ENCODE results near the gene DLAT. TPM values are rescaled to one million over a fixed set of nuclear protein-coding genes. Genes with fewer than 3 reads are reported as not detected.

The DLAT gene
- polyA plus RNA-seq, 3 donors: 5.8 to 14.6 (median 11.5) TPM

DNA sequence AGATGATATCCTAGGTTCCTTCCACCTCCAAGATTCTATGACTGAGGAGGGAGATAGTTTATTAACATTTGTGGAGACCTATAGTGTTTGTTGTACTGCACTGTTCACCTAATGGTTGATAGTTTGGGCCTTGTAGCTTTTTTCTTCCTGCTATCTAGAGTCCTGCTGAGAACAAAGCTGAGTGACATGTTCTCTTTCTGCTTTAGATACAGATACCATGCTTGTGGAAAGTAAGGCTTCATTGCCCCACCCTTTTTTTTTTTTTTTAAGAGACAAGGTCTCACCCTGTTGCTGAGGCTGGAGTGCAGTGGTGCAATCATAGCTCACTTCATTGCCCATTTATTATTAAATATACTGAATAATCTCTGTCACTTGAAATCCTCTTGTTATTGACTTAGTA lies 12.3 kb downstream of the DLAT start:
- Histone ChIP-seq H3K9ac (ENCODE audit: insufficient read depth, low read length, poor library complexity, severe bottlenecking) (no peak overlapping the region), H3K27me3 (ENCODE audit: control insufficient read depth in 2 of 2, insufficient read depth in 2 of 2, low read length in 2 of 2) (no peaks in the 10 kb centered on the region), H3K27ac (ENCODE audit: low read depth in 1 of 2, low read length in 2 of 2) (no peak overlapping the region), H3K36me3 (replicated peaks in 1 of 2; ENCODE audit: control insufficient read depth in 1 of 2, insufficient read depth in 2 of 2, low read length in 2 of 2) (peaks cover 60 to 77% of the 10 kb centered on the region in 2 donors), H3K4me1 (ENCODE audit: control insufficient read depth in 1 of 2, insufficient read depth in 2 of 2, low read length in 2 of 2) (no peaks in the 10 kb centered on the region), H3K4me3 (replicated peaks in 1 of 3; ENCODE audit: low read depth in 2 of 3, low read length in 3 of 3) (no peak overlapping the region), H3K79me2 (ENCODE audit: insufficient read depth, low read length) (no peaks in the 10 kb centered on the region), H3K4me2 (replicated peaks; ENCODE audit: extremely low read depth, low read length, poor library complexity, severe bottlenecking) (no peak overlapping the region), H2AFZ (ENCODE audit: insufficient read depth, low read depth, low read length, poor library complexity, severe bottlenecking) (no peak overlapping the region), H3K9me3 (replicated peaks in 1 of 2; ENCODE audit: control insufficient read depth in 1 of 2, insufficient read depth in 1 of 2, low read length in 2 of 2) (no peaks in the 10 kb centered on the region), H4K20me1 (ENCODE audit: insufficient read depth, low read length) (no peaks in the 10 kb centered on the region)
- no peak overlapping the region for H3K27ac Mint-ChIP-seq
- intact Hi-C loops (cut with micrococcal nuclease): no loop called here
- peaks cover 60 to 86% of the 10 kb centered on the region in 2 donors for H3K36me3 Mint-ChIP-seq
- DNase-seq: no peak
- TF ChIP-seq, protein P1, sequence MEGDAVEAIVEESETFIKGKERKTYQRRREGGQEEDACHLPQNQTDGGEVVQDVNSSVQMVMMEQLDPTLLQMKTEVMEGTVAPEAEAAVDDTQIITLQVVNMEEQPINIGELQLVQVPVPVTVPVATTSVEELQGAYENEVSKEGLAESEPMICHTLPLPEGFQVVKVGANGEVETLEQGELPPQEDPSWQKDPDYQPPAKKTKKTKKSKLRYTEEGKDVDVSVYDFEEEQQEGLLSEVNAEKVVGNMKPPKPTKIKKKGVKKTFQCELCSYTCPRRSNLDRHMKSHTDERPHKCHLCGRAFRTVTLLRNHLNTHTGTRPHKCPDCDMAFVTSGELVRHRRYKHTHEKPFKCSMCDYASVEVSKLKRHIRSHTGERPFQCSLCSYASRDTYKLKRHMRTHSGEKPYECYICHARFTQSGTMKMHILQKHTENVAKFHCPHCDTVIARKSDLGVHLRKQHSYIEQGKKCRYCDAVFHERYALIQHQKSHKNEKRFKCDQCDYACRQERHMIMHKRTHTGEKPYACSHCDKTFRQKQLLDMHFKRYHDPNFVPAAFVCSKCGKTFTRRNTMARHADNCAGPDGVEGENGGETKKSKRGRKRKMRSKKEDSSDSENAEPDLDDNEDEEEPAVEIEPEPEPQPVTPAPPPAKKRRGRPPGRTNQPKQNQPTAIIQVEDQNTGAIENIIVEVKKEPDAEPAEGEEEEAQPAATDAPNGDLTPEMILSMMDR (IDR thresholded peaks at IDR 0.05): no peak
- H3K27me3 Mint-ChIP-seq (ENCODE audit: low read depth in 3 of 3): no peaks in the 10 kb centered on the region
- no peaks in the 10 kb centered on the region for H3K4me1 Mint-ChIP-seq
- H3K9me3 Mint-ChIP-seq: no peaks in the 10 kb centered on the region
- H3K4me3 Mint-ChIP-seq: no peak overlapping the region

DNA sequence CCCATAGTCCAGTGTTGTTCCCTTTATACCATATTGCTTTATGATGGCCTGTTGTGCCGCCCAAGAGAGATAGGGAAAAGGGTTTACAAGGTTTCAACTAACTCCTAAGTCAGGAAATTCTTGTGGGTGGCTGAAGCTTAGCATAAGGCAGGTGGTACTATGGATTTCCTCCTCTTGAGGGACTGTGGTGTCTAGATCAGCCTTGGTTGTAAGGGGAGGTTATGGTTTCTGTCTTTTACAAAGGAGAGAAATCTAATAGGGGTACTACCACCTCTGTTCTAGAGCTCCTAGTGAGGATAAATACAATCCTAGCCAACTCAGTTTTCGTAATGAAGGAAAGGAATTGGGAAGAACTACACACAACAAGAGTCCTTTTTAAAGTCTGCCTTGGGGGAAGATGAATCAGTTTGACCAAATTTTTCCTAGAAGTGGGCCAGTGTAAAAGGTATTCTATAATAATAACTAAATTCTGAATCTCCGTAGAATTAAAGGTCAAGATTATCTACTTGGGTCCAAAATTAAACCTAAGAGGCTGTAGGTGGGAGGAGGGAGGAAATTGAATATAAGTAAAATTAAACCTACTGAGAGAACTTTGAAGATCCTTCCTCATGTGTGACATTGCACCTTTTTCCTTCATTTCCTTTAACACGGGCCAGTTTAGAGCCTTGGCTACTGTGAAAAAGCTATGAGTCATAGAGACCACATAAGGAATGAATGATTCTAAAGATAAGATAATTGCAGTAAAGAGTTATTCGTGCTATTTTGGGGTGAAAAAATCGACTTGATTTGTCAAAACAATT lies 17.2 kb downstream of the DLAT start:
- H3K27me3 Mint-ChIP-seq (ENCODE audit: low read depth in 3 of 3): no peaks in the 10 kb centered on the region

More for the DNA sequence above, 17.2 kb downstream of the DLAT start:
- Histone ChIP-seq H2AFZ (ENCODE audit: insufficient read depth, low read depth, low read length, poor library complexity, severe bottlenecking) (no peak overlapping the region), H3K4me2 (replicated peaks; ENCODE audit: extremely low read depth, low read length, poor library complexity, severe bottlenecking) (no peak overlapping the region), H3K27ac (ENCODE audit: low read depth in 1 of 2, low read length in 2 of 2) (no peak overlapping the region), H3K9me3 (replicated peaks in 1 of 2; ENCODE audit: control insufficient read depth in 1 of 2, insufficient read depth in 1 of 2, low read length in 2 of 2) (no peaks in the 10 kb centered on the region), H3K27me3 (ENCODE audit: control insufficient read depth in 2 of 2, insufficient read depth in 2 of 2, low read length in 2 of 2) (no peaks in the 10 kb centered on the region), H4K20me1 (ENCODE audit: insufficient read depth, low read length) (no peaks in the 10 kb centered on the region), H3K9ac (ENCODE audit: insufficient read depth, low read length, poor library complexity, severe bottlenecking) (no peak overlapping the region), H3K4me3 (replicated peaks in 1 of 3; ENCODE audit: low read depth in 2 of 3, low read length in 3 of 3) (no peak overlapping the region), H3K4me1 (ENCODE audit: control insufficient read depth in 1 of 2, insufficient read depth in 2 of 2, low read length in 2 of 2) (no peaks in the 10 kb centered on the region), H3K79me2 (ENCODE audit: insufficient read depth, low read length) (no peaks in the 10 kb centered on the region), H3K36me3 (replicated peaks in 1 of 2; ENCODE audit: control insufficient read depth in 1 of 2, insufficient read depth in 2 of 2, low read length in 2 of 2) (peaks cover 55 to 82% of the 10 kb centered on the region in 2 donors)
- no peaks in the 10 kb centered on the region for H3K9me3 Mint-ChIP-seq
- H3K27ac Mint-ChIP-seq: no peak overlapping the region
- TF ChIP-seq, protein P1 (IDR thresholded peaks at IDR 0.05): no peak
- no peaks in the 10 kb centered on the region for H3K4me1 Mint-ChIP-seq
- no CpG with 5 or more reads among the region's 6 CpGs for WGBS (ENCODE audit: insufficient coverage)
- H3K36me3 Mint-ChIP-seq: peaks cover 68 to 88% of the 10 kb centered on the region in 2 donors
- H3K4me3 Mint-ChIP-seq: no peak overlapping the region
- intact Hi-C loops (cut with micrococcal nuclease): no loop called here
- no peak for DNase-seq
